Measurements from ENCODE around the gene TBC1D26.
"Not testable (repeated sequence)": the region's sequence is repeated elsewhere in the genome, so short reads cannot be mapped to it uniquely, and the experiment has no call there.

The TBC1D26 gene

DNA sequence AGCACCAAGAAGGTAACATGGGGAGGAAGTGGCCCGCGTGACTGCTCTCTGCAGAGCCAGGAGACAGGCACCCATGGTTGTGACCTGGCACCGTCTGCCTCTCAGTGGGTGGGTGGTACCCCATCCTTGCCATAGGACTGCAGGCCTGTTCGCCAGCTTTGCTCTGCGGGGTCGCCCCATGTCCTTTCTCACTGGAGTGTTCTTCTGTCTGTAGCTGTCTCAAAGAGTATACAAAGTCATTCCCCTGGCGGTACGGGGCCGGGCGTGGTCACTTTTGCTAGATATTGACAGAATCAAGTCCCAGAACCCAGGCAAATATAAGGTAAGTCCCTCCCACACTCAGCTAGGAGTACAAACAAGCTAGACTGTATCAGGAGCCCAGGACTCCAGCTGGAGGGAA is 6.0 kb downstream of the TBC1D26 start:
- no peaks in the 10 kb centered on the region for H3K36me3 ChIP-seq (ENCODE audit: low read length)
- no peak overlapping the region for H3K4me2 ChIP-seq (ENCODE audit: low read depth, low read length, poor library complexity, severe bottlenecking)
- H3K4me3 ChIP-seq (ENCODE audit: insufficient read depth, low read length, poor library complexity, severe bottlenecking): no peak overlapping the region
- H3K27ac ChIP-seq (ENCODE audit: low read depth, low read length): no peak overlapping the region
- H4K20me1 ChIP-seq (ENCODE audit: low read depth, low read length): no peaks in the 10 kb centered on the region
- H3K27me3 ChIP-seq (ENCODE audit: low read length): no peaks in the 10 kb centered on the region
- H3K79me2 ChIP-seq (ENCODE audit: insufficient read depth, low read length): no peaks in the 10 kb centered on the region
- no peaks in the 10 kb centered on the region for H3K9me2 ChIP-seq (replicated peaks; ENCODE audit: insufficient read depth, low read length)
- H3K9me3 ChIP-seq (ENCODE audit: insufficient read depth, low read length): no peaks in the 10 kb centered on the region
- H2AFZ ChIP-seq (ENCODE audit: low read depth, low read length, severe bottlenecking): no peak overlapping the region
- H3F3A ChIP-seq (ENCODE audit: insufficient read depth): no peaks in the 10 kb centered on the region
- TF ChIP-seq, protein P1, sequence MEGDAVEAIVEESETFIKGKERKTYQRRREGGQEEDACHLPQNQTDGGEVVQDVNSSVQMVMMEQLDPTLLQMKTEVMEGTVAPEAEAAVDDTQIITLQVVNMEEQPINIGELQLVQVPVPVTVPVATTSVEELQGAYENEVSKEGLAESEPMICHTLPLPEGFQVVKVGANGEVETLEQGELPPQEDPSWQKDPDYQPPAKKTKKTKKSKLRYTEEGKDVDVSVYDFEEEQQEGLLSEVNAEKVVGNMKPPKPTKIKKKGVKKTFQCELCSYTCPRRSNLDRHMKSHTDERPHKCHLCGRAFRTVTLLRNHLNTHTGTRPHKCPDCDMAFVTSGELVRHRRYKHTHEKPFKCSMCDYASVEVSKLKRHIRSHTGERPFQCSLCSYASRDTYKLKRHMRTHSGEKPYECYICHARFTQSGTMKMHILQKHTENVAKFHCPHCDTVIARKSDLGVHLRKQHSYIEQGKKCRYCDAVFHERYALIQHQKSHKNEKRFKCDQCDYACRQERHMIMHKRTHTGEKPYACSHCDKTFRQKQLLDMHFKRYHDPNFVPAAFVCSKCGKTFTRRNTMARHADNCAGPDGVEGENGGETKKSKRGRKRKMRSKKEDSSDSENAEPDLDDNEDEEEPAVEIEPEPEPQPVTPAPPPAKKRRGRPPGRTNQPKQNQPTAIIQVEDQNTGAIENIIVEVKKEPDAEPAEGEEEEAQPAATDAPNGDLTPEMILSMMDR (IDR thresholded peaks at IDR 0.05; ENCODE audit: insufficient read depth, low read length, poor library complexity, severe bottlenecking): no peak
- TF ChIP-seq EZH2phosphoT487 (conservative IDR thresholded peaks at IDR 0.05; ENCODE audit: low read length): no peak
- no peak overlapping the region for H3K9ac ChIP-seq (ENCODE audit: low read length)

- not testable (repeated sequence) for H3F3A ChIP-seq (ENCODE audit: insufficient read depth); H3K36me3 ChIP-seq (ENCODE audit: low read length); H3K4me2 ChIP-seq (ENCODE audit: low read depth, low read length, poor library complexity, severe bottlenecking); H2AFZ ChIP-seq (ENCODE audit: low read depth, low read length, severe bottlenecking); H3K4me3 ChIP-seq (ENCODE audit: insufficient read depth, low read length, poor library complexity, severe bottlenecking); H3K27ac ChIP-seq (ENCODE audit: low read depth, low read length); H3K9me3 ChIP-seq (ENCODE audit: insufficient read depth, low read length); H3K9ac ChIP-seq (ENCODE audit: low read length); H4K20me1 ChIP-seq (ENCODE audit: low read depth, low read length); H3K9me2 ChIP-seq (replicated peaks; ENCODE audit: insufficient read depth, low read length); H3K27me3 ChIP-seq (ENCODE audit: low read length); H3K79me2 ChIP-seq (ENCODE audit: insufficient read depth, low read length)
These were observed 7.2 kb downstream of the TBC1D26 start for GRCh38 chr17:15739259-15739658.

DNA sequence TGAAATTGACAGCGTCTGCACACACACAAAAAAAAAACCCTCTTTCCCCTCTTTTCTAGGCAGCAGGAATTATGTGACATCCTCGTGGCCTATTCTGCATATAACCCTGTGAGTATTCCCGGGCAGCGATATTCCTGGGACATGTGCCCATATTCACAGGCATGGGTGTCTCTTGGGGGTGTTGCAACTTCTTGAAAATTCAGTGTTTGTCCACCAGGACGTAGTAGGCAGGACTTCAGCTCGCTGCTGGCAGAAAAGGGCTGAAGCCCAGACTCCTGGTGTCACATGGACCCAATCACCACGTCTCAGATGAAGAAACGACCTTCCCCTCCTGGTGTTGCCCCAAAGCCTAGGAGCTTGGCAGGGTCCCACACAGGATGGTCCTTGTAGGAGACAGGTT is 8.0 kb downstream of the TBC1D26 start:
- H3K9me2 ChIP-seq (replicated peaks; ENCODE audit: insufficient read depth, low read length); H3K4me3 ChIP-seq (ENCODE audit: insufficient read depth, low read length, poor library complexity, severe bottlenecking); H4K20me1 ChIP-seq (ENCODE audit: low read depth, low read length); H3K4me2 ChIP-seq (ENCODE audit: low read depth, low read length, poor library complexity, severe bottlenecking); H3K27ac ChIP-seq (ENCODE audit: low read depth, low read length); H3K9me3 ChIP-seq (ENCODE audit: insufficient read depth, low read length); H3F3A ChIP-seq (ENCODE audit: insufficient read depth); H3K27me3 ChIP-seq (ENCODE audit: low read length); H3K79me2 ChIP-seq (ENCODE audit: insufficient read depth, low read length); H2AFZ ChIP-seq (ENCODE audit: low read depth, low read length, severe bottlenecking); H3K36me3 ChIP-seq (ENCODE audit: low read length); H3K9ac ChIP-seq (ENCODE audit: low read length): not testable (repeated sequence)

DNA sequence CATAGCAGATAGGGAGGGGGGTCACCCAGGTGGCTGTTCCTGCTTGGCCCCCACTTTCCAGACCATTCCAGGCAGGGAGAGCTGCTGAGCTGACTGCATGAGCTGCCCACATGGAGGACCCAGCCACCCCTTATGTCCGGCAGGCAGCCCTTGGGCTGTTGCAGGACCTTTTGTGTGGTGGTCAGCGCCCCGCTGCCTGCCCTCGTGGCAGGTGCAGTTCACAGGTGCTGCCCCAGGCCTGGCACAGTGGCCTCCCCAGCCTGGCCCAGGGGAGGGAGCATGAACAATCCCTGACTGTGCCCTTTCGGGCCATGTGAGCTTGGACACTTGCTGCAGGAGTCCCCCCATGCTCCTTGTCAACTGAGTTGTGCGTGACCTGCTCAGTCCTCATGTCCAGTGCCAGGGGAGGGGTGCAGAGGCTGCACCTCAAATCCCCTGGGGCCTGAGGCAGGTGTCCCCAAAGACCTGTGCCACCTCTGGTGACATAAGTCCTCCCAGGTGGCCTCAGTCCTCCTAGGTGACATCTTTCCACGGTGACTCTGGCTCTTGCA is 8.6 kb downstream of the TBC1D26 start:
- no peak overlapping the region for H3K27ac ChIP-seq (ENCODE audit: low read depth, low read length)
- no peak overlapping the region for H3K9ac ChIP-seq (ENCODE audit: low read length)
- H3K4me3 ChIP-seq (ENCODE audit: insufficient read depth, low read length, poor library complexity, severe bottlenecking): no peak overlapping the region
- no peaks in the 10 kb centered on the region for H3K27me3 ChIP-seq (ENCODE audit: low read length)
- H2AFZ ChIP-seq (ENCODE audit: low read depth, low read length, severe bottlenecking): no peak overlapping the region
- no peak overlapping the region for H3K4me2 ChIP-seq (ENCODE audit: low read depth, low read length, poor library complexity, severe bottlenecking)
- no peaks in the 10 kb centered on the region for H3F3A ChIP-seq (ENCODE audit: insufficient read depth)
- no peaks in the 10 kb centered on the region for H3K9me3 ChIP-seq (ENCODE audit: insufficient read depth, low read length)
- H3K79me2 ChIP-seq (ENCODE audit: insufficient read depth, low read length): no peaks in the 10 kb centered on the region
- no peaks in the 10 kb centered on the region for H3K36me3 ChIP-seq (ENCODE audit: low read length)
- no peaks in the 10 kb centered on the region for H4K20me1 ChIP-seq (ENCODE audit: low read depth, low read length)
- TF ChIP-seq EZH2phosphoT487 (conservative IDR thresholded peaks at IDR 0.05; ENCODE audit: low read length): no peak
- TF ChIP-seq, protein P1 (IDR thresholded peaks at IDR 0.05; ENCODE audit: insufficient read depth, low read length, poor library complexity, severe bottlenecking): no peak
- no peaks in the 10 kb centered on the region for H3K9me2 ChIP-seq (replicated peaks; ENCODE audit: insufficient read depth, low read length)
